SU-DHL-6 (cell line): ENCODE results near the gene NELFB.

Source experiments
- H2AFZ ChIP-seq: fragments of 200-600 bp; sonication (generic); 2 replicates; pipeline ENCODE4 v1.6.1; 2014; ENCODE audit warnings: low read depth, mild to moderate bottlenecking, moderate library complexity, mixed read lengths, antibody characterized with exemption, low read length; ENCODE audit not compliant: severe bottlenecking
- H3F3A ChIP-seq: fragments of 200-600 bp; shearing (Covaris generic); 2 replicates; pipeline ENCODE4 v1.6.0; 2016; ENCODE audit warnings: antibody characterized with exemption, mild to moderate bottlenecking; ENCODE audit not compliant: insufficient read depth
- H3K27ac ChIP-seq: fragments of 200-600 bp; sonication (generic); 2 replicates; pipeline ENCODE4 v1.5.1; 2016; ENCODE audit warnings: low read depth, mild to moderate bottlenecking, low read length, moderate library complexity, mixed read lengths
- H3K27me3 ChIP-seq: fragments of 200-600 bp; sonication (generic), shearing (Covaris generic); 2 replicates; pipeline ENCODE4 v1.6.0; 2014; ENCODE audit warnings: mild to moderate bottlenecking, low read length
- H3K36me3 ChIP-seq: fragments of 200-600 bp; sonication (generic); 2 replicates; pipeline ENCODE4 v1.6.1; 2014; ENCODE audit warnings: mild to moderate bottlenecking, low read length, mixed read lengths
- H3K4me2 ChIP-seq: fragments of 300-600, 200-600 bp; shearing (Covaris generic), sonication (generic); 2 replicates; pipeline ENCODE4 v1.6.0; 2014; ENCODE audit warnings: low read length, low read depth, mild to moderate bottlenecking; ENCODE audit not compliant: poor library complexity, severe bottlenecking
- H3K4me3 ChIP-seq: fragments of 200-600 bp; sonication (generic); 2 replicates; pipeline ENCODE4 v1.5.1; 2014; ENCODE audit warnings: antibody characterized with exemption, low read length, mild to moderate bottlenecking, mixed read lengths; ENCODE audit not compliant: insufficient read depth, poor library complexity, severe bottlenecking
- H3K79me2 ChIP-seq: fragments of 200-600 bp; sonication (generic); 2 replicates; pipeline ENCODE4 v1.6.1; 2014; ENCODE audit warnings: mild to moderate bottlenecking, low read length, moderate library complexity; ENCODE audit not compliant: insufficient read depth
- H3K9ac ChIP-seq: fragments of 200-600 bp; sonication (generic); 2 replicates; pipeline ENCODE4 v1.7.0; 2014; ENCODE audit warnings: mild to moderate bottlenecking, low read length
- H3K9me2 ChIP-seq: fragments of 200-600 bp; sonication (generic); replicated peaks from 2 replicates; pipeline ENCODE4 v1.6.1; 2014; ENCODE audit warnings: low read length; ENCODE audit not compliant: insufficient read depth
- H3K9me3 ChIP-seq: fragments of 200-600 bp; sonication (generic); 2 replicates; pipeline ENCODE4 v1.6.1; 2014; ENCODE audit warnings: low read length, mixed read lengths; ENCODE audit not compliant: insufficient read depth
- H4K20me1 ChIP-seq: fragments of 200-600 bp; sonication (generic); 2 replicates; pipeline ENCODE4 v1.6.1; 2014; ENCODE audit warnings: low read depth, mild to moderate bottlenecking, antibody characterized with exemption, low read length, moderate library complexity, mixed read lengths
- CTCF ChIP-seq: fragments of 200-600 bp; sonication (generic); IDR thresholded peaks from one replicate; pipeline ENCODE4 v1.5.1; 2017; ENCODE audit warnings: antibody characterized with exemption, mild to moderate bottlenecking, low read length, moderate library complexity; ENCODE audit not compliant: insufficient read depth, poor library complexity, severe bottlenecking
- EZH2phosphoT487 ChIP-seq: fragments of 200-600 bp; sonication (generic), shearing (Covaris generic); conservative IDR thresholded peaks from 2 replicates; pipeline ENCODE4 v1.6.1; 2018; ENCODE audit warnings: mild to moderate bottlenecking, antibody characterized with exemption, low read length, moderate library complexity, mixed read lengths

The NELFB gene

GRCh38 chr9:137294681-137295237, 39.6 kb downstream of the NELFB start:
- Histone ChIP-seq H3K9me3 (no peaks in the 10 kb centered on the region), H4K20me1 (no peaks in the 10 kb centered on the region), H3K79me2 (no peaks in the 10 kb centered on the region), H3K4me2 (no peak overlapping the region), H3K9me2 (no peaks in the 10 kb centered on the region), H3K27me3 (no peaks in the 10 kb centered on the region), H3K36me3 (no peaks in the 10 kb centered on the region), H3K27ac (no peak overlapping the region), H3F3A (0 out of 2 replicates have a peak, but pooled peaks cover 2% of the 10 kb centered on the region), H3K4me3 (no peak overlapping the region), H3K9ac (no peak overlapping the region), H2AFZ (no peak overlapping the region)
- TF ChIP-seq EZH2phosphoT487 (no peak), CTCF (no peak)

GRCh38 chr9:137295238-137295811, 40.2 kb downstream of the NELFB start:
- H3K9me3 ChIP-seq = no peaks in the 10 kb centered on the region
- no peak overlapping the region for H3K4me3 ChIP-seq
- H2AFZ ChIP-seq = no peak overlapping the region

GRCh38 chr9:137295849-137296669, 40.9 kb downstream of the NELFB start:
- no peaks in the 10 kb centered on the region for H3K9me2 ChIP-seq
- no peak overlapping the region for H3K4me2 ChIP-seq

More at GRCh38 chr9:137295238-137295811, 40.2 kb downstream of the NELFB start:
- 0 out of 2 replicates have a peak, but pooled peaks cover 2% of the 10 kb centered on the region for H3F3A ChIP-seq
- no peaks in the 10 kb centered on the region for H3K9me2 ChIP-seq
- H4K20me1 ChIP-seq = no peaks in the 10 kb centered on the region
- no peaks in the 10 kb centered on the region for H3K79me2 ChIP-seq
- TF ChIP-seq EZH2phosphoT487 = no peak
- no peak for TF ChIP-seq CTCF
- H3K27ac ChIP-seq = no peak overlapping the region
- H3K27me3 ChIP-seq = no peaks in the 10 kb centered on the region
- H3K4me2 ChIP-seq = no peak overlapping the region
- no peak overlapping the region for H3K9ac ChIP-seq
- H3K36me3 ChIP-seq = no peaks in the 10 kb centered on the region

More at GRCh38 chr9:137295849-137296669, 40.9 kb downstream of the NELFB start:
- Histone ChIP-seq H3K27me3 (no peaks in the 10 kb centered on the region), H3K79me2 (no peaks in the 10 kb centered on the region), H2AFZ (no peak overlapping the region), H3K27ac (no peak overlapping the region), H4K20me1 (no peaks in the 10 kb centered on the region), H3K9me3 (no peaks in the 10 kb centered on the region), H3K9ac (no peak overlapping the region), H3K36me3 (no peaks in the 10 kb centered on the region), H3K4me3 (no peak overlapping the region), H3F3A (0 out of 2 replicates have a peak, but pooled peaks cover 2% of the 10 kb centered on the region)
- TF ChIP-seq CTCF = no peak
- no peak for TF ChIP-seq EZH2phosphoT487
